GM12875 (cell line): Measurements from ENCODE around the gene TMX3.

ENCODE experiments used
- H3K4me3 ChIP-seq: one replicate; pipeline ENCODE4 v1.5.1; 2011; ENCODE audit warnings: low read depth, low read length, control low read depth
- TF ChIP-seq, protein P1 (sequence below): IDR thresholded peaks from 2 replicates; pipeline ENCODE4 v1.5.1; 2011; ENCODE audit warnings: low read depth, mild to moderate bottlenecking, control low read depth, inconsistent platforms, low read length, moderate library complexity, borderline replicate concordance; ENCODE audit not compliant: insufficient read depth

The TMX3 gene, protein sequence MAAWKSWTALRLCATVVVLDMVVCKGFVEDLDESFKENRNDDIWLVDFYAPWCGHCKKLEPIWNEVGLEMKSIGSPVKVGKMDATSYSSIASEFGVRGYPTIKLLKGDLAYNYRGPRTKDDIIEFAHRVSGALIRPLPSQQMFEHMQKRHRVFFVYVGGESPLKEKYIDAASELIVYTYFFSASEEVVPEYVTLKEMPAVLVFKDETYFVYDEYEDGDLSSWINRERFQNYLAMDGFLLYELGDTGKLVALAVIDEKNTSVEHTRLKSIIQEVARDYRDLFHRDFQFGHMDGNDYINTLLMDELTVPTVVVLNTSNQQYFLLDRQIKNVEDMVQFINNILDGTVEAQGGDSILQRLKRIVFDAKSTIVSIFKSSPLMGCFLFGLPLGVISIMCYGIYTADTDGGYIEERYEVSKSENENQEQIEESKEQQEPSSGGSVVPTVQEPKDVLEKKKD

DNA sequence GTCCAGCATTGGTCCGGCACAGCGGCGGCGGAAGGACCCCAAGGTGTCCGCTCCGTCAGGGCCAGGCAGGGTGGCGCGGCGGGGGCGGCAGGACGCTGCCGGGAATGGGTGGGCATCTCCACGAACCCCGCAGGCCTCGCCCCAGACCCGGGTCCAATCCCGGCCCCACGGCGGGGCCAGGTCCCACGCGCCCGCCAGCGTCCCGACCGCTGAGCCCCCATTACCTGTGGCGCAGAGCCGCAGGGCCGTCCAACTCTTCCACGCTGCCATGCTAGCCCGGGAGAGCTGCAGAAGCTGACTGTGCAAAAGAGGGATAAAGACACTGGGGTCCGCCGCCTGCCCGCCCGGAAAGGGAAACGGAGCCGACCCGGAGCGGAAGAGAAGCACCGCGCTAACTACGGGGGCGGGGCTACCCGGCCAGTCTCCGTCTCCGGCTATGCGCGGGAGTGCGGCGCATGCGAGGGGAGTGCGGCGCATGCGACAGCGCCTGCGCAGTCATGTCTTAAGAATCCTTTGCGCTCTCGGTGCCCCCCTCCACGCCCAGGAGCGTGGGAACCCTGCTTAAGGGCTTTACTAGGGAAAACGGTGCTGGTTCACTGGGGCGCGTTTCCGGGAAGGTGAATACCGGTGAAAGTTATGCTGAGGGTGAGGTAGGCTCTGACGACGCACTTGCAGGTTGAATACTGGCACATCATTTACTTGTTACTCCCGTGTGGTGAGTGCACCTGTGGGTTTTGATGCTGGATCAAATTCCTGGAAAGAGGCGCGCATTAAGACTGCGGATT is at the start of gene TMX3:
TSS of gene TMX3 (minus strand) at position 397 of the 785 bp plus-strand sequence. CDS start at position 270, 127 bp downstream.
- peak within 1 kb of the TSS; percentile 78 for H3K4me3 ChIP-seq
- TF ChIP-seq, protein P1, sequence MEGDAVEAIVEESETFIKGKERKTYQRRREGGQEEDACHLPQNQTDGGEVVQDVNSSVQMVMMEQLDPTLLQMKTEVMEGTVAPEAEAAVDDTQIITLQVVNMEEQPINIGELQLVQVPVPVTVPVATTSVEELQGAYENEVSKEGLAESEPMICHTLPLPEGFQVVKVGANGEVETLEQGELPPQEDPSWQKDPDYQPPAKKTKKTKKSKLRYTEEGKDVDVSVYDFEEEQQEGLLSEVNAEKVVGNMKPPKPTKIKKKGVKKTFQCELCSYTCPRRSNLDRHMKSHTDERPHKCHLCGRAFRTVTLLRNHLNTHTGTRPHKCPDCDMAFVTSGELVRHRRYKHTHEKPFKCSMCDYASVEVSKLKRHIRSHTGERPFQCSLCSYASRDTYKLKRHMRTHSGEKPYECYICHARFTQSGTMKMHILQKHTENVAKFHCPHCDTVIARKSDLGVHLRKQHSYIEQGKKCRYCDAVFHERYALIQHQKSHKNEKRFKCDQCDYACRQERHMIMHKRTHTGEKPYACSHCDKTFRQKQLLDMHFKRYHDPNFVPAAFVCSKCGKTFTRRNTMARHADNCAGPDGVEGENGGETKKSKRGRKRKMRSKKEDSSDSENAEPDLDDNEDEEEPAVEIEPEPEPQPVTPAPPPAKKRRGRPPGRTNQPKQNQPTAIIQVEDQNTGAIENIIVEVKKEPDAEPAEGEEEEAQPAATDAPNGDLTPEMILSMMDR, result no peak

DNA sequence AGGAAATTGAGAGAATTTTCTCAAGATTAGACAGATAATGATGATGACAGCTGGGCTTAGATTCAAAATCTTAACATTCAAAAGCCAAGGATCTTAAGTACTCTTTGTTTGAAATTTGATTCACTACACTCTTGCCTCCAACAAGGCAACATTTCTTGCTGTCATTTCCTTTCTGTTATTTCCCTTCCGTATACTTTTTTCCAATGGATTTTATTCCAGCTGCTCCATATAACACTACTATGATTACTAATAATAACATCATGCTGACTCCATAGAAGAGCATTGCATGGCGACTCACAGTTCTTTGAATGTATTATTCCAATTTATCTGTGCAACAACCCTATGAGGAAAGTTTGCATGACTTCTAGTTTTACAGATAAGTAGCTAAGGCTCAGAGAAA is 49.1 kb upstream of the TMX3 start:
- TF ChIP-seq, protein P1, result no peak
- no peak overlapping the region for H3K4me3 ChIP-seq

DNA sequence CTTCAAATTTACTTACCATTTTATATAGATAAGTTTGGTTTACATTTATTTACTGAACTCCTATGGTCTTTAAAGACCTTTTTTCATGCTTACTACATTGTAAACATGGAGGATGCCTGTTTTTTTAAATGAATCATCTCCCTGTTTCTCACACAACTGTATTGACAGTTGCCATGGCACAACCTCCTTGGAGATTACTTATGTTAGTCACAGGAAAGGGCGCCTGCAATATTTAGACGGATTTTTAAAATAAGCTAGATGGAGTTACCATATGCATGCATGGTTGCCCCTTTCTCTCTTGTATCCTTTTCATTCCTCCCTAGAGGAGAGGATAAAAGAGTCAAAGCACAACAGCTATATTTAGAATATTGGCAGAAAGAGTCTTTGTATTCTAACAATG is 48.2 kb upstream of the TMX3 start:
- TF ChIP-seq, protein P1, result no peak
- no peak overlapping the region for H3K4me3 ChIP-seq

DNA sequence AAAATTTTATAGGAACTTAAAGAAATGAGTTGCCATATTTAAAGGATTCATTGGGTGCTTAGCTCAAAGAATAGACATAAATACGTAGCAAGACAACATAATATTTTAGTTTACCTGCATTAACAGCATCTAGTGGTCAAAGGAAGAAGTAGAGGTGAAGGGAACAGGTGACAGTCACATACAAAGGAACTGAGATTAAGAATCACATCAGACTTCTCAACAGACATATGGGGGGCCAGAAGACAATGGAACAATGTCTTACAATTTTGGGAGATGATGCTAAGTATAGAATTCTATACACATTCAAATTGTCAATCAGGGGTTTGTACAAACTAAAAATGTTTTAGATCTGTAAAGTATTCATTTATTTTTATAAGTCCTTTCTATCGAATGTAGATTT is 44.4 kb upstream of the TMX3 start:
- H3K4me3 ChIP-seq, result no peak overlapping the region
- TF ChIP-seq, protein P1, result no peak

DNA sequence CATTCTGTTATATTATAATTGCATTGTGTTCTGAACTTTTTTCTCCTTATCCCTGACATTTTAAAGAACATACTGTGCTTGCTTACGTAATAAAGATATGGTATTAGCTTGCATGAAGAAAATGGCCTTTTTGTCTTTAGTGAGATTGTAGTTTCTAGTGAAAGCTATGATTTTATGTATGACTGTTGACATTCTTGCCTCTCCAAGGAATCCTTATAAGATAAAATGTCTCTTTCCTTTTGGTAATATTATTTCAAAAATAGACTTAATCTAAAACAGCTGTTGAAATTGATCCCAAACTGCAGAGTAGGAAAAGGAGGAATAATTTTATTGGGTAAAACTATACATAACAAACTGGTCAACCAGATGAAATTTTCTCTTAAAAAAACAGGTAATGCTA is 42.2 kb upstream of the TMX3 start:
- no peak overlapping the region for H3K4me3 ChIP-seq
- TF ChIP-seq, protein P1, result no peak

DNA sequence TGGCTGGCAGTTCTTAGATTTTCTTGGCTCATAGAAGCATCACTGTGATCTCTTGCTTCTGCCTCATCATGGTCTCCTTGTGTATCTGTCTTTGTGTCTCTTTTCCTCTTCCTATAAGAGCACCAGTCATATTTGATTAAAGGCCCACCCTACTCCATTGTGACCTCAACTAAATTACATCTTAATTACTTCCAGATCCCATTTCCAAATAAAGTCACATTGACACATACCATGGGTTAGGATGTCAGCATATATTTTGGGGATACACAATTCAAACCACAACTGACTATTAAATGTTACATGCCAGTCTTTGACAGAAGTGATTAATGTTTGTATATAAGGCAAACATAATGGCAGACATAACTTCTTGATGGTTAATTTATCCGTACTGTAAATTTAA is 27.3 kb upstream of the TMX3 start:
- TF ChIP-seq, protein P1, result no peak
- H3K4me3 ChIP-seq, result no peak overlapping the region

DNA sequence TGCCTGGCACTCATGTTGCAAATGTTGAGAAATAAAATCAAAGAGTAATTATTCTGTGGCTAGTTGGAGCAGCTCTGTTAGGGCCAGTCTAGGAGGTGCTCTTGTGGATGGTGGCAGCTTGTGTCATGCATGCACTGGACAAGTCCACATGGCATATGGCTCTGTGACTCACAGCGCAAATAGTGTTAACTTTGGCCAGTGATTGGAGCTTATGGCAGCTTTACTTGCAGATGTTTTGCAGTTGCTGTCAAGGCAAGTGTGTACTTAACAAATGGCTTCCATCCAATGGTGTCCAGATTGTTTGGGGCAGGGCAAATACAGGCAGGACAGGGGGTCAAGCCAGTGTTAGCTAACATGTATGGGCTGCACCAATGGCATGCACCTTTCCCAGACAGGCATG is 26.1 kb upstream of the TMX3 start:
- TF ChIP-seq, protein P1, result no peak
- H3K4me3 ChIP-seq, result no peak overlapping the region
